NK-92 (cell line): ENCODE data around the gene NDUFS7.
"Not testable (repeated sequence)": the region's sequence is repeated elsewhere in the genome, so short reads cannot be mapped to it uniquely, and the experiment has no call there.

Experiments used
- DNase-seq: peaks from one replicate; lab custom pipeline; 2025; ENCODE audit not compliant: unreplicated experiment; lab: John Stamatoyannopoulos, UW

The NDUFS7 gene

DNA sequence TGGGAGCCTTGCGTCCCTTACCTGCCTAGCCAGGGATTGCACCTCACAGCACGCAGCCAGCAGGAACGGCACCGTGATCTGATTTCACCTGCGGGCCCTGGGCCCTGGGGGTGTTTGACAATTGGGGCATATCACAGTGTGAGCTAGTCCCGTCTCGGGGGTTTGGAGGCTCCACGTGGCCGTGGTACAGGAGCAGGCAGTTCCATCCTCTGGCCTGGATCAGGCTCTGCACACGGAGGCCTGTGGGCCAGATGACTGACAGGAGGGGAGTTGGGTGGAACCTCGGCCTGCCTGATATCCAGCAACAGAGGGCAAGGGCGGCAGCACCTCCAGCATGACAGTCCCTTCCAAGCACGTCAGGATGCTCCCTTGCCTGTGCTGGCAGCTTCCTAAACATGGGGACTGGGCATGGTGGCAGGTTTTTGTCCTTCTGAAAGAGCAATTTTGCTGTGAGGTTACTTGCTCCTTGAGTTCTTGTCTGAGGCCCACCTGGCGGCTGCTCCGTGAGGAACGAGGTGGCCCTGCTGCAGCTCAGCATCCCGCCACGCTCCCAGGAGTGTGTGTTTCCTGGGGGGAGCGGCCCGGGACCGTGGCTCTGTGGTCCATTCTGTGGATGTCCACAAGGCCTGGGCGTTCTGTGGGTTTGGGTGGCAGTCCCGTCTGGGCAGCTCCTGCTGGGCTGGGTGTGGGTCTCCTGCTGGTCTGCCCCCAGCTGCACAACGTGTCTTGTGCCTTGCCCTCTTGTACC, 48.2 kb downstream of the NDUFS7 start:
- no peak for DNase-seq

DNA sequence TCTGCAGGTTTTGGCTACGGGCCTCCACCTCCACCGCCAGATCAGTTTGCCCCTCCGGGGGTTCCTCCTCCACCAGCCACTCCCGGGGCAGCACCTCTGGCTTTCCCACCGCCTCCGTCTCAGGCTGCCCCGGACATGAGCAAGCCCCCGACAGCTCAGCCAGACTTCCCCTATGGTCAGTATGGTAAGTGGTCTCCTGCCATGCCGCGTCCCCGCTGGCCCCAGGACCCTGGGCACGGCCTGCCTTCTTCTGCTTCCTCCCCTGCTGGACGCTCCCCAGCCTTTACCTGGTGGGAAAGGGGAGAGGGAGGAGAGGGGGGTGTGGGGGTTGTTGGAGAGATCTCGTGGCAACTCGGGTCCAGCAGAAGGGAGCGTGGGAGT, 48.8 kb downstream of the NDUFS7 start:
- no peak for DNase-seq

DNA sequence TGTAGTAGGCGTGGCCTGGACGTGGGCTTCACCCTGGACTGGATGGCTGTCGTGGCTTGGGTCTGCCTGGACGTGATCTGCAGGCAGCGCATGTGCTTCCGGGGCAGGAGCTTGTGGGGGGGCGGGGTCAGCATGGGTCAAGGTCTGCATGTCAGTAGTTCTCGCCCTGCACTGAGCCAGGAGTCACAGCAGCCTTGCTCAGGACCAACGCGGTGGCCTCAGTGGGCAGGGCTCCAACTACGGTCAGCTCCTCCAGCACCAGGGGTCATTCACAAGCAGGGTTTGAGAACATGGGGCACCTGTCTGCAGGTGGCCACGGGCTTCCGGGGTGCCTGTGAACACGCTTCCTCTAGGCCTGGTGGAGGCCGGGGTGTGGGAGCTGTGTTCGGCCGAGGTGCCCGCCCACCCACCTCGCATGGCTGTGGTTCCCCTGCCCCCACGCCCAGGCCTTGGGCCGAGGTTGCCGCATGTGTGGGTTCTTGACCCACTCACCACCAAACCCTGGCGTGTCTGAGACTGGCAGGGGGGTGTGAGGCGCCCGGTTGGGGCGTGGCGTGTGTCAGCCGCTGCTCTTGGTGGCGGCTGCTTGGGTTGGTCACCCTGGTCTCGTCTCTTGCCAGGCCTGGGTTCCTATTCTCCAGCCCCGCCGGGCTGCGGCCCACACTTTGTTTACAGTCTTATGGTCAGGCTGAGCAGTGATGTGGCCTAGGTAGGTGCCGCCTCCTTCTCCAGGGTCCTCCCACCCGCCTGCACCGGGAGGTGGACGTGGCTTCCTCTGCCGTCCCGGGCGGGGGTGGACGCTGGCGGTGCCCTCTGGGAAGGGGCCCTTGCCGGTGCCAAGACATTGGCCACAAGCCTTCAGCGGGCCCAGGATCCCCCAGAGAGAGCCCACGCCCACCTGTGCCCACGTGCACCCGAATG, 49.7 kb downstream of the NDUFS7 start:
- DNase-seq = no peak

GRCh38 chr19:1434040-1434366, 50.3 kb downstream of the NDUFS7 start:
- no peak for DNase-seq

DNA sequence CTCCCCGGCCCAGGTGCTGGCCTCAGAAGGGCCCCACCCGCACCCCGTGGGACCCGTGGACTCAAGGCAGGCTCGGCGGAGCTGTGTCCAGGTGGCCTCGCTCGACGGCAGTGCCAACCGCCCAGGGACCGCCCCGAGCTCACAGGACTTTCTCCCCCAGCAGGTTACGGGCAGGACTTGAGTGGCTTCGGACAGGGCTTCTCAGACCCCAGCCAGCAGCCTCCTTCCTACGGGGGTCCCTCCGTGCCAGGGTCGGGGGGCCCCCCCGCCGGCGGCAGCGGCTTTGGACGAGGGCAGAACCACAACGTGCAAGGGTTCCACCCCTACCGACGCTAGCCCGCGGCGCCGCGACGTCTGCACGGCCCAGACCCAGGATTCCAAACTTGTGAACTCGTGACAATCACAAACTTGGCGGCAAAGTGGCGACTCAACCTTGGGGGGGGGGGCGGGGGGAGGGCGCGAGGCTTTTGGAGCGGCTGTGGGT, 50.9 kb downstream of the NDUFS7 start:
- no peak for DNase-seq

GRCh38 chr19:1435378-1435989, 51.8 kb downstream of the NDUFS7 start:
- DNase-seq = no peak

GRCh38 chr19:1437609-1438008, 53.9 kb downstream of the NDUFS7 start:
- DNase-seq = no peak

DNA sequence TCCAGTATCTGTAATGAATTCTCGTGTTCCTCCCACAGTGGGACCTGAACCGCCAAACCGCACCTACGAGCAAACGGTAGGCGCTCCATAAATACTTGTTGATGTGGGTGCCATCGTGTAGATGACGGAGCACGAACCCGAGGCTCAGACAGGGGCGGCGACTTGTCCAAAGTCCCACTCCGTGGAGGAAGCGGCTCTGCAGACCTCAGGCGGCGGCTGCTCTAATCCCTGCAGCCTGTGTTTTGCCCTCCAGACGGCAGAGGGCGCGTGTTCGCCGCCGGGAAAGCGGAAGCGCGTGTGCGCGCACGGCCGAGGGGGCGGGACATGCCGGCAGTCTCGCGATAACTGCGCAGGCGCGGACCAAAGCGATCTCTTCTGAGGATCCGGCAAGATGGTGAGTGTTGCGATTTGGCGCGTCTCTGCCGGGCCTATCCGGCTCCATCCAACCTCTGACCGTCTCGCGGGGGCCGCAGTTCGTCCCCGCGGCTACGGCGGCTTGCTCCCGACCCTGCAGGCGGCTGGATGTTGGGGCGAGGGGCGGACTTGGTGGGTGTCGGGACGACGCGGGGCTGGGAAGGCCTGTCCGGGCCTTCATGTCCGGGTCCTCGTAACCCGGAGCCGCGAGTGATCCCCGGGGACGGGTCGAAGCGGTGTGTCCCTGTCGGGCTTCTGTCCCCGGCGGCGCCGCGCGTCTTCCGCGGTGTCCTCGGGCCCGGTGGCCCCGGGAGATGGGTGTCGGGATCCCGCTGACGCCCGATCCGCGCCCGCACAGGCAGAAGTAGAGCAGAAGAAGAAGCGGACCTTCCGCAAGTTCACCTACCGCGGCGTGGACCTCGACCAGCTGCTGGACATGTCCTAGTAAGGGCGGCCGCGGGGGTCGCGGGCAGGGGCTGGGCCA, 54.6 kb downstream of the NDUFS7 start, which contains the start of gene RPS15:
Gene RPS15 (plus strand): TSS at position 362 of the 898 bp plus-strand sequence. CDS start 30 bp downstream, at position 392.
- DNase-seq = peak; percentile 61

GRCh38 chr19:1438933-1439354, 55.2 kb downstream of the NDUFS7 start:
- no peak for DNase-seq

DNA sequence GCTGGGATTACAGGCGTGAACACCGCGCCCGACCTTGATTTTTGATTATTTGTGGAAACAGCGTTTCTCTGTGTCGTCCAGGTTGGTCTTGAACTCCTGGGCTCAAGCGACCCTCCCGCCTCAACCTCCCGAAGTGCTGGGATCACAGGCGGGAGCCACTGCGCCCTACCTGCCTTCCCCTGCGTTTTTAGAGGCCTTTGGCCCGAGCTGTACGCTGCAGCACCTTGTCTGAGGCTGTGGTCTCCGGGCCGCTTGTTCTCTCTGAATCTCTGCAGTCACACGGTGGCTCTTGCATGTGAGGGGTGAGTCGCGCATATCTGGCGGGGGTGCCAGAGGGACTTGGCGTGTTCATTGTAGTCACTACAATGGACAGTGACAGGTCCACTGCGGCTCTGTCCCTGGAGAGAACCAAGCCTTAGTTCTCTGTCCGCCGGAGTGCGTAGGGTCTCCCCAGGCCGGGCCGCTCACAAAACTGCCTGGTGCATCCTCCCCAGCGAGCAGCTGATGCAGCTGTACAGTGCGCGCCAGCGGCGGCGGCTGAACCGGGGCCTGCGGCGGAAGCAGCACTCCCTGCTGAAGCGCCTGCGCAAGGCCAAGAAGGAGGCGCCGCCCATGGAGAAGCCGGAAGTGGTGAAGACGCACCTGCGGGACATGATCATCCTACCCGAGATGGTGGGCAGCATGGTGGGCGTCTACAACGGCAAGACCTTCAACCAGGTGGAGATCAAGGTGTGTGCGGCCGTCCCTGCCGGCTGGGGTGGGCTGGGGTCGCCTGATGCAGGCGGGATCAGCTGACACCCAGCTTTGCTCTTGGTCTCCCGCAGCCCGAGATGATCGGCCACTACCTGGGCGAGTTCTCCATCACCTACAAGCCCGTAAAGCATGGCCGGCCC, 56.1 kb downstream of the NDUFS7 start:
- not testable (repeated sequence) for DNase-seq

DNA sequence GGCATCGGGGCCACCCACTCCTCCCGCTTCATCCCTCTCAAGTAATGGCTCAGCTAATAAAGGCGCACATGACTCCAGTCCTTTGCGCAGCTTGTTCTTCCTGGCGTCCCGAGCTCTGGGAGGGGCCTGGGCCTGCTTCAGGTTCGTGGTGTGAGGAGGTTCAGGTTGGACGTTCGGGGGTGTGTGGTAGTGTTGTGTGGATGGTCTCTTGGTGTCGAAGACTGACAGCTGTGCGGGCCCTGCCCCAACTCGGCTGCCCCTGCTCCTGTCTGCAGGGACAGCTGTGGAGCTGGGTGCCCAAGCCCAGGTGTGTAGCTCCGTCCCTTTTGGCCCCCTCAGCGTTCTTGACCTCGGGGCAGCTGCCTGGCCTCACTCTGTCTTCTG, 56.7 kb downstream of the NDUFS7 start:
- DNase-seq = no peak

DNA sequence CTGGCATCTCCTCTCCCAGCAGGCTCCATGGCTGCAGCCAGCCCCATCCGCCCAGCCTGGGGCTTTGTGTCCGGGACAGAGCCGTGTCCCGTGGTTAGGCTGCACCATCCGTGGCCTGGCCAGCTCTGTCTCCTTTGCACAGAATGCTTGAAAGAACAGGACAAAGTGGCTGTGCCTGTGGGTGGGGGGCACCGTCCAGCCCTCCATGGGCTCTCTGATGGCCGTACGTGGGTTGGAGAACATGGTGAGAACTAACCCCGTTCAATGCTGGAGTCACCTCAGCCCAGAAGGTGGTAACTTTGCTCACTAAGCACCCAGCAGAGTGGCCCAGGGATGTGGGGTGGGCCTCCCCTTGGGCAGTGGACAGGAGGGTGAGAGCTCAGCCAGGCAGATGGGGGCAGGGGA, 57.3 kb downstream of the NDUFS7 start:
- no peak for DNase-seq

DNA sequence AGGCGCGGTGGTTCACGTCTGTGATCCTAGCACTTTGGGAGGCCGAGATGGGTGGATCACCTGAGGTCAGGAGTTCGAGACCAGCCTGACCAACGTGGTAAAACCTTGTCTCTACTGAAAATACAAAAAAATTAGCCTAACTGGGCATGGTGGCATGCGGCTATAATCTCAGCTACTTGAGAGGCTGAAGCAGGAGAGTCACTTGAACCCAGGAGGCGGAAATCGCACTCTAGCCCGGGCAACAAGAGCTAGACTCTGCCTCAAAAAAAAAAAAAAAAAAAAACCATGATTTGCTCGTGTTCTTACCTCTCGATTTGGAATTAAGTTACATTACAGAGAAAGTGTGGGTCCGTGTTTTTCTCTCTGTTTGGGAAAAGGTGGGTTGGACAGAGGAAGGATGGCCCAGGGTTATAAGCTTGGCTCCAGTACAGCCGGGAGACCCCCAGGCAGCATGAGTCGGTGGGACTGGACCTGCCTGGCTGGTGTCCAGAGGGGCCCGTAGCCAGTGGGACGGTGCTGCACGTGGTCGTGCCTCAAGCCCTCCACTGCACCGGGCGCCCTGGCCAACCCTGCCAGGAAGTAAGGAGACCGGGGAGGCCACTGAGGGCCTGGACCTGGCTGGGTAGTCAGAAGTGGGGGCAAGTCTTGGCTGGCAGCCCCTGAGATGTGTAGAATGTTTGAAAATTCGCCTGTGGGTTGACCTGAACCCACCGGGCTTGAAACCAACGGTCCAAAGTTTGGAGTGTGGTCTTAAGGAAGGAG, 58.2 kb downstream of the NDUFS7 start:
- DNase-seq = no peak
